Fibroblast of lung (primary cell): ENCODE measurements around the gene PIK3AP1.

ENCODE experiments used
- CTCF ChIP-seq, 2 donors: IDR thresholded peaks in 1 of 2; conservative IDR thresholded peaks in 1 of 2; 1 replicate in 1 of 2; 2 replicates in 1 of 2; pipeline ENCODE4 v1.5.1; 2011 to 2012; ENCODE audit warnings: low read length in 2 of 2, control low read depth in 1 of 2, inconsistent platforms in 1 of 2, low read depth in 1 of 2, mild to moderate bottlenecking in 1 of 2
- EZH2 ChIP-seq: IDR thresholded peaks from 2 replicates; pipeline ENCODE4 v1.5.1; 2012; ENCODE audit warnings: low read length, control low read depth, mild to moderate bottlenecking; ENCODE audit errors: missing control alignments

- TF ChIP-seq CTCF (conservative IDR thresholded peaks at IDR 0.05 in 1 of 2, IDR thresholded peaks at IDR 0.05 in 1 of 2; ENCODE audit: low read depth in 1 of 2, low read length in 2 of 2): no peak
- no peak for TF ChIP-seq EZH2
Measured at GRCh38 chr10:96588060-96588554, 132.2 kb downstream of the PIK3AP1 start.
